Endodermal cell (in vitro differentiated cells): ENCODE results near the gene SCN11A. TPM values are rescaled to one million over a fixed set of nuclear protein-coding genes. Genes with fewer than 3 reads are reported as not detected.

Experiments used
- DNase-seq: peaks from one replicate; pipeline ENCODE4 v3.0.0-alpha.2; 2017
- H3K27ac ChIP-seq: 2 replicates; pipeline ENCODE4 v1.5.1; 2013; ENCODE audit warnings: mild to moderate bottlenecking, low read depth, low read length, moderate library complexity
- H3K27me3 ChIP-seq: 2 replicates; pipeline ENCODE4 v1.6.1; 2013; ENCODE audit warnings: mild to moderate bottlenecking, low read length, moderate library complexity; ENCODE audit not compliant: insufficient read depth, control insufficient read depth, poor library complexity, severe bottlenecking
- H3K36me3 ChIP-seq: 2 replicates; pipeline ENCODE4 v1.7.0; 2013; ENCODE audit warnings: mild to moderate bottlenecking, low read length, moderate library complexity; ENCODE audit not compliant: control insufficient read depth, insufficient read depth
- H3K4me1 ChIP-seq: one replicate; pipeline ENCODE4 v1.7.0; 2013; ENCODE audit warnings: low read length; ENCODE audit not compliant: control insufficient read depth, insufficient read depth
- H3K4me3 ChIP-seq: 2 replicates; pipeline ENCODE4 v1.5.1; 2013; ENCODE audit warnings: mild to moderate bottlenecking, low read length, moderate library complexity
- H3K9ac ChIP-seq: 2 replicates; pipeline ENCODE4 v1.6.1; 2013; ENCODE audit warnings: mild to moderate bottlenecking, low read length, moderate library complexity; ENCODE audit not compliant: poor library complexity, severe bottlenecking; ENCODE audit errors: extremely low read depth
- H3K9me3 ChIP-seq: 2 replicates; pipeline ENCODE4 v1.6.1; 2013; ENCODE audit warnings: mild to moderate bottlenecking, low read length, moderate library complexity; ENCODE audit not compliant: control insufficient read depth
- H3K27ac Mint-ChIP-seq: 2 replicates; pipeline ENCODE4 v1.8.0; 2020; ENCODE audit warnings: mixed read lengths
- H3K27me3 Mint-ChIP-seq: 2 replicates; pipeline ENCODE4 v1.8.0; 2021; ENCODE audit warnings: mild to moderate bottlenecking, mixed read lengths; ENCODE audit not compliant: insufficient read depth
- H3K36me3 Mint-ChIP-seq: 2 replicates; pipeline ENCODE4 v1.8.0; 2020; ENCODE audit warnings: low read depth, mixed read lengths
- H3K4me1 Mint-ChIP-seq: 2 replicates; pipeline ENCODE4 v1.8.0; 2020; ENCODE audit warnings: mixed read lengths
- H3K4me3 Mint-ChIP-seq: 2 replicates; pipeline ENCODE4 v1.8.0; 2020; ENCODE audit warnings: mild to moderate bottlenecking, moderate library complexity, mixed read lengths
- H3K9me3 Mint-ChIP-seq: 2 replicates; pipeline ENCODE4 v1.8.0; 2020; ENCODE audit warnings: mild to moderate bottlenecking, mixed read lengths
- CTCF ChIP-seq: fragments of 200-600 bp; sonication (generic); conservative IDR thresholded peaks from 2 replicates; pipeline ENCODE4 v1.5.0; 2021; ENCODE audit warnings: antibody characterized with exemption, mild to moderate bottlenecking
- WGBS, 2 experiments: methylation state at CpG; one replicate each; pipeline versions ENCODE4 v1.1.5 to v1.1.7; 2013; ENCODE audit warnings: missing lambda C conversion rate in 2 of 2, mixed read lengths in 1 of 2; ENCODE audit not compliant: insufficient coverage in 1 of 2, insufficient read length in 1 of 2; 5-methylcytosine and 5-hydroxymethylcytosine counted together
- total RNA-seq, 2 donors: library from RNA; stranded (reverse); fragmentation: NEBNext Ultra II Directional in 1 of 2; extraction: Animal tissue kit (Norgen Biotek cat#: 25700) in 1 of 2; gene quantifications; 2 replicates in 1 of 2; 3 replicates in 1 of 2; pipeline ENCODE4 v1.2.1, GENCODE V29; 2021

SCN11A gene
- total RNA-seq, 2 donors from 2014 or later, result 0.40 to 0.81 TPM

GRCh38 chr3:39019299-39019698, 32.4 kb downstream of the SCN11A start:
- Mint-ChIP-seq H3K9me3 (no peaks in the 10 kb centered on the region), H3K36me3 (no peaks in the 10 kb centered on the region), H3K4me1 (peaks cover 3% of the 10 kb centered on the region), H3K27ac (no peak overlapping the region), H3K27me3 (no peaks in the 10 kb centered on the region), H3K4me3 (no peak overlapping the region)
- no peaks in the 10 kb centered on the region for H3K4me1 ChIP-seq
- H3K27ac ChIP-seq, result no peak overlapping the region
- H3K9me3 ChIP-seq, result no peaks in the 10 kb centered on the region
- no peak for TF ChIP-seq CTCF
- 92 to 93% methylated on average over 2 of the region's 2 CpGs for WGBS, 2 experiments
- no peak overlapping the region for H3K9ac ChIP-seq
- no peak for DNase-seq
- no peaks in the 10 kb centered on the region for H3K36me3 ChIP-seq
- H3K4me3 ChIP-seq, result no peak overlapping the region
- H3K27me3 ChIP-seq, result peaks cover 7% of the 10 kb centered on the region

- H3K9me3 Mint-ChIP-seq, result no peaks in the 10 kb centered on the region
- no peak overlapping the region for H3K4me3 Mint-ChIP-seq
- H3K27me3 ChIP-seq, result peaks cover 7% of the 10 kb centered on the region
- H3K27me3 Mint-ChIP-seq, result no peaks in the 10 kb centered on the region
- H3K36me3 ChIP-seq, result no peaks in the 10 kb centered on the region
- no peak for TF ChIP-seq CTCF
- no peaks in the 10 kb centered on the region for H3K36me3 Mint-ChIP-seq
- no peaks in the 10 kb centered on the region for H3K4me1 ChIP-seq
- no peaks in the 10 kb centered on the region for H3K9me3 ChIP-seq
- H3K27ac ChIP-seq, result no peak overlapping the region
- no peak for DNase-seq
- no peak overlapping the region for H3K9ac ChIP-seq
- no peak overlapping the region for H3K4me3 ChIP-seq
- no peak overlapping the region for H3K27ac Mint-ChIP-seq
- H3K4me1 Mint-ChIP-seq, result peaks cover 7% of the 10 kb centered on the region
- 83 to 92% methylated on average over 2 to 3 of the region's 3 CpGs for whole genome bisulfite sequencing, 2 experiments
Observed at GRCh38 chr3:39015418-39015817, 36.3 kb downstream of the SCN11A start.

GRCh38 chr3:39013921-39014509, 37.7 kb downstream of the SCN11A start:
- Histone ChIP-seq H3K36me3 (no peaks in the 10 kb centered on the region), H3K4me1 (no peaks in the 10 kb centered on the region), H3K27me3 (no peaks in the 10 kb centered on the region), H3K4me3 (no peak overlapping the region), H3K9me3 (no peaks in the 10 kb centered on the region), H3K27ac (no peak overlapping the region), H3K9ac (no peak overlapping the region)
- H3K36me3 Mint-ChIP-seq, result no peaks in the 10 kb centered on the region
- H3K4me3 Mint-ChIP-seq, result no peak overlapping the region
- H3K27ac Mint-ChIP-seq, result no peak overlapping the region
- DNase-seq, result no peak
- no peak for TF ChIP-seq CTCF
- WGBS, 2 experiments, result 79 to 93% methylated on average over 2 to 4 of the region's 4 CpGs
- peaks cover 7% of the 10 kb centered on the region for H3K4me1 Mint-ChIP-seq
- H3K9me3 Mint-ChIP-seq, result peaks cover 3% of the 10 kb centered on the region
- no peaks in the 10 kb centered on the region for H3K27me3 Mint-ChIP-seq
